Activated CD4-positive, alpha-beta T cell treated with anti-CD3 and anti-CD28 coated beads, Interleukin-2, amount 50 U/mL, for 4 hours (primary cell): ENCODE results near the gene POFUT2.

Source experiments
- DNase-seq, 2 experiments: peaks; one replicate each; pipeline ENCODE4 v3.0.0-alpha.2; 2020

The POFUT2 gene

GRCh38 chr21:45248301-45248892, 39.3 kb downstream of the POFUT2 start:
- DNase-seq = no peak

- DNase-seq = no peak
These were observed 41.0 kb downstream of the POFUT2 start for GRCh38 chr21:45246386-45247320.

DNA sequence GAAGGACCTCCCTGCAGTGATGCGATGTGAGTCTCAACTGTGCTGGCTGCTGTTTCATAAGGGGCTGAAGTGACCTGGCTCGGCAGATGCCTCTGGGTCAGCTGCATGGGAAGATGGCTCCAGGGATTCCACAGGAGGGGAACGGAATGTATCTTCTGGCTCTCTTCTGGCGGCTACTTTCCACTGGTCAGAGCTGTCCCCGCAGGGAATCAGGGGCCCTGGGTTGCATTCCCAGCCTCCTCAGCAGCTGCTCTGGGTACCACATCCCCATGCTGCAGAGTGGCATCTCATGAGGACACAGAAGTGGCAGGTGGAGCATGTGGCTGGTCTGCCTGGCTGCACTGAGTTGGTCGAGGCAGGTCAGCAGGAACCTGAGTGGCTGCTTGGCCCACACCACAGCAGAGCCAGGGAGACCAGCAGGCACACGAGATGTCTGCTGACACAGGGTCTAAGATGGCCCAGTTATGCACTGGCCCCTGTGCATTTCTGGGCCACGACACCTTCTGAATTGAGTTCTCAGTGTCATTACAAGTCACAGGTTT, 42.8 kb downstream of the POFUT2 start:
- DNase-seq = no peak

- DNase-seq = no peak
These were observed 44.1 kb downstream of the POFUT2 start for GRCh38 chr21:45243603-45244002.

- no peak for DNase-seq
These were observed 46.3 kb downstream of the POFUT2 start for GRCh38 chr21:45241357-45241756.

GRCh38 chr21:45237401-45237800, 50.3 kb downstream of the POFUT2 start:
- DNase-seq = no peak

- DNase-seq = no peak
These were observed 51.2 kb downstream of the POFUT2 start for GRCh38 chr21:45236481-45236880.

DNA sequence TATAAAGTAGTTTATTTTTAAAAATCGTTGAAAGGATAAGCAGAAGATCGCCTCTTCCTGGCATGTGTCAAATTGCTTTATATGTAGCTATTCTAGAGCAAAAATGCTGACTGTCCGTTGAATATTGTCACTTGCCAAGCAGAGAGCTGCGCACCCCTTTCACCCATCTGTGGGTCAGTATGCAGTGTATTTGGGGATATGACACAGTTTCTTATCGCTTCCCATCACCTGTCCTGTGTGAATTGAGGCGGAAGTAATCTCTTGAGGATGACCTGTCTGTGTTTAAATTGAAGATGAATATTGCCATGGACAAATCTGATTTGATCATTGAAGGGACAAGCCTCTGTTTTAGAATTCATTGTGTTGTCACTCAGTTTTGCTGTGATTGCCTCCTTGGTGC, 52.2 kb downstream of the POFUT2 start:
- no peak for DNase-seq

DNA sequence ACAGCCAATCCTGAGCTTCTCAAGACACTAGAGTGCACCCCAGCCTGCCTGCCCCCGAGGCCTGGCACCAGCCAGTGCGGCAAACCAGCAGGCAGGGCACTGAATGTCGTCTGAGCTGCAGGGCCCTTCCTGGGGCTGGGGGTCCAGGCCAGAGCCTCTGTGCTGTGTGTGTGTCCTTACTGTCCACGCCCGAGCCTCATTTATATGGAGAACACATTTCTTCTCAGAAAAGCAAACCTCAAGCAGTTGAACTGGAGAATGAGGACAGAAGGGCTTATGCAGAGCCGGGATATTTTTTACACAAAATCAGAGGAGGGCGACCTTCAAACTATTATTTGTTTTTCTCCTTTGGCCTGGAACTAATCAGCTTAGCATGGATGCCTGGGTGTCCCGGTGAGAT, 52.7 kb downstream of the POFUT2 start:
- DNase-seq = no peak

- DNase-seq = no peak
These were observed 53.6 kb downstream of the POFUT2 start for GRCh38 chr21:45234127-45234526.

GRCh38 chr21:45231705-45232104, 56.0 kb downstream of the POFUT2 start:
- no peak for DNase-seq

DNA sequence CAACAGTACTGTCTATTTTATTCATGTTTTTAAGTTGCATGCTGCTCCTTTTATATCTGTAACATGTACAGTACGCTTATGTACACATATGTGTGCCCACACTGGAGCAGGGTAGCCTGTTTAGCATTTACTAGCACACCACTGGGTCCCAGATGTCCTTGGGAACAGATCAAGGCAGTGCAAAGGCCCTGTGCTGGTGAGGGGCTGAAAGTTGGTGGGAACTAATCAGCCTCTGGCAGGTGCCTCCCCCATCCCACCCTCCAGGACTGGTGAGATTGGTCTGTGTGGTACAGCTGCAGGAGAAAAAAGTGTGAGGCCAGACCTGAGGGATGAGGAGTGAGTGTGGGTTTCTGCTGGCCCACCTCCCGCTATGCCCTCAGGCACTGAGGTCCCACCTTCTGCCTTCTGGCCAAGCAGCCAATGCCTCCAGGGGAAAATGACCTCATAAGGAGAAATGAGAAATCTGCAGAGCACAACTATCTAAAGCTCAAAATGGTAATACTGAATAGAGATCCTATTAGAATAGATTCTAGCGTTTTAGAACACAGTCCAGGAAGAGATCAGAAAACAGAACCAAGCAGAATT, 58.9 kb downstream of the POFUT2 start:
- no peak for DNase-seq

GRCh38 chr21:45228171-45228641, 59.5 kb downstream of the POFUT2 start:
- peak; percentile 54 to 63 for DNase-seq

DNA sequence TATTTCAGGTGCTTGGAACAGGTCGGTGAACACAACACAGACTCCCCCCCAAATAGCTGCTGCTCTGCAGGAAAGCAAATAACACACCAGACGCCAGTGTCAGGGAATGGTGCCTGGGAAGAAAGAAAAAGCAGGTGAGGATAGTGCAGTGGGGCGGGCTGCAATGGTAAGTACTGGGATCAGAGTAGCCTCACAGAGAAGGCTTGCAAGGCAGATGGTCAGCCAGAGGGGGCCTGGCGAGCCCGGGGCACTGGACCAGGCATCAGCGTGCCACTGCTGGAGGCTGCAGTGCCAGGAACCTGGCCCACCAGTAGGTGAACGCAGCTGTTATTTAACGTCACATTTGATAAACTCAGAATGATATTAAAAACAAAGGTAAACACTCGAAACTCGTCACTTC, 60.0 kb downstream of the POFUT2 start:
- no peak for DNase-seq

- DNase-seq = no peak
These were observed 61.0 kb downstream of the POFUT2 start for GRCh38 chr21:45226540-45227326.

- DNase-seq = no peak
These were observed 61.9 kb downstream of the POFUT2 start for GRCh38 chr21:45225741-45226327.

GRCh38 chr21:45225041-45225740, 62.5 kb downstream of the POFUT2 start:
- DNase-seq = no peak

- DNase-seq = peak; percentile 45 to 59
These were observed 63.3 kb downstream of the POFUT2 start for GRCh38 chr21:45224189-45224938.

- DNase-seq = no peak
These were observed 64.2 kb downstream of the POFUT2 start for GRCh38 chr21:45223236-45224185.

- DNase-seq = no peak
These were observed 65.7 kb downstream of the POFUT2 start for GRCh38 chr21:45222001-45222400.
